KMS-11 (cell line): Measurements from ENCODE around the gene APOC1.

Experiments
- H2AFZ ChIP-seq: fragments of 200-600 bp; sonication (generic); 2 replicates; pipeline ENCODE4 v1.6.1; 2016; ENCODE audit warnings: antibody characterized with exemption, mixed run types, low read depth
- H3K27ac ChIP-seq: fragments of 200-600 bp; sonication (generic); 2 replicates; pipeline ENCODE4 v1.6.1; 2016; ENCODE audit warnings: mild to moderate bottlenecking, mixed run types
- H3K27me3 ChIP-seq: fragments of 200-600 bp; sonication (generic); 2 replicates; pipeline ENCODE4 v1.6.1; 2017; ENCODE audit warnings: mild to moderate bottlenecking, low read depth, mixed run types, moderate library complexity; ENCODE audit not compliant: insufficient read depth
- H3K36me3 ChIP-seq: fragments of 200-600 bp; sonication (generic); 2 replicates; pipeline ENCODE4 v1.6.1; 2017; ENCODE audit warnings: mild to moderate bottlenecking, mixed run types; ENCODE audit not compliant: insufficient read depth
- H3K4me1 ChIP-seq: fragments of 200-600 bp; sonication (generic); 2 replicates; pipeline ENCODE4 v1.6.1; 2016; ENCODE audit warnings: mild to moderate bottlenecking, low read depth, mixed run types; ENCODE audit not compliant: poor library complexity, severe bottlenecking
- H3K4me2 ChIP-seq: fragments of 200-600 bp; sonication (generic); 2 replicates; pipeline ENCODE4 v1.7.0; 2016; ENCODE audit warnings: mild to moderate bottlenecking, mixed run types
- H3K4me3 ChIP-seq: fragments of 200-600 bp; sonication (generic); IDR thresholded peaks from 2 replicates; pipeline ENCODE4 v1.6.1; 2017; ENCODE audit warnings: low read depth, low read length, mixed read lengths; ENCODE audit not compliant: insufficient read depth
- H3K79me2 ChIP-seq: fragments of 200-600 bp; sonication (generic); 2 replicates; pipeline ENCODE4 v1.6.1; 2016; ENCODE audit warnings: low read depth, mixed run types; ENCODE audit not compliant: insufficient read depth
- H3K9ac ChIP-seq: fragments of 200-600 bp; sonication (generic); 2 replicates; pipeline ENCODE4 v1.6.1; 2016; ENCODE audit warnings: mild to moderate bottlenecking, mixed run types
- H4K20me1 ChIP-seq: fragments of 200-600 bp; sonication (generic); 2 replicates; pipeline ENCODE4 v1.6.1; 2016; ENCODE audit warnings: mild to moderate bottlenecking, mixed run types; ENCODE audit not compliant: insufficient read depth
- TF ChIP-seq, protein P1 (sequence below): fragments of 200-600 bp; sonication (generic); conservative IDR thresholded peaks from 2 replicates; pipeline ENCODE4 v1.6.1; 2017; ENCODE audit warnings: low read depth, mild to moderate bottlenecking, antibody characterized with exemption, low read length, moderate library complexity, mixed read lengths

APOC1 gene

DNA sequence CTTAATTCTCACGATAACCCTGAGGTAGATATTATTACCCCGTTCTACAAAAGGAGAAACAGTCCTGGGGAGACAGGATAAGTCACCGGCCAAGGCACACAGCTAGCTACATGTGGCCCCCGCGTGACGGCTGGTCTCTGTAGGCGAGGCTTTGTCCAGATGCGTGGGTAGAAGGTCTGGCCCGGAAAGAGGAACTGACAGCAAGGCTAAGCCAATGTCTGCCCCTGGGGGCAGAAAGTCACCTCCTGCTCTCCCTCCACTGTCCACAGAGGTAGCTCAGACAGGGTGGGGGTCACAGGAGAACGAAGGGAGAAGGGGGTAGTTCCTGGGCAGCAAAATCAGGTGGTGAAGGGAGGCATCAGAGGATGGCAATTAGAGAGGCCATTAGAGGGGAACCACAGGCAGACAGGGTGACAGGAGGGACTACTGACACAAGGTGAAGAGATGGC lies 29.4 kb downstream of the APOC1 start:
- no peaks in the 10 kb centered on the region for H3K79me2 ChIP-seq
- no peak overlapping the region for H3K4me2 ChIP-seq
- H4K20me1 ChIP-seq = no peaks in the 10 kb centered on the region
- no peaks in the 10 kb centered on the region for H3K27me3 ChIP-seq
- no peak overlapping the region for H3K9ac ChIP-seq
- H3K27ac ChIP-seq = no peak overlapping the region
- TF ChIP-seq, protein P1, sequence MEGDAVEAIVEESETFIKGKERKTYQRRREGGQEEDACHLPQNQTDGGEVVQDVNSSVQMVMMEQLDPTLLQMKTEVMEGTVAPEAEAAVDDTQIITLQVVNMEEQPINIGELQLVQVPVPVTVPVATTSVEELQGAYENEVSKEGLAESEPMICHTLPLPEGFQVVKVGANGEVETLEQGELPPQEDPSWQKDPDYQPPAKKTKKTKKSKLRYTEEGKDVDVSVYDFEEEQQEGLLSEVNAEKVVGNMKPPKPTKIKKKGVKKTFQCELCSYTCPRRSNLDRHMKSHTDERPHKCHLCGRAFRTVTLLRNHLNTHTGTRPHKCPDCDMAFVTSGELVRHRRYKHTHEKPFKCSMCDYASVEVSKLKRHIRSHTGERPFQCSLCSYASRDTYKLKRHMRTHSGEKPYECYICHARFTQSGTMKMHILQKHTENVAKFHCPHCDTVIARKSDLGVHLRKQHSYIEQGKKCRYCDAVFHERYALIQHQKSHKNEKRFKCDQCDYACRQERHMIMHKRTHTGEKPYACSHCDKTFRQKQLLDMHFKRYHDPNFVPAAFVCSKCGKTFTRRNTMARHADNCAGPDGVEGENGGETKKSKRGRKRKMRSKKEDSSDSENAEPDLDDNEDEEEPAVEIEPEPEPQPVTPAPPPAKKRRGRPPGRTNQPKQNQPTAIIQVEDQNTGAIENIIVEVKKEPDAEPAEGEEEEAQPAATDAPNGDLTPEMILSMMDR = no peak
- H3K36me3 ChIP-seq = no peaks in the 10 kb centered on the region
- H3K4me3 ChIP-seq = no peak overlapping the region
- H2AFZ ChIP-seq = no peak overlapping the region
- no peaks in the 10 kb centered on the region for H3K4me1 ChIP-seq

DNA sequence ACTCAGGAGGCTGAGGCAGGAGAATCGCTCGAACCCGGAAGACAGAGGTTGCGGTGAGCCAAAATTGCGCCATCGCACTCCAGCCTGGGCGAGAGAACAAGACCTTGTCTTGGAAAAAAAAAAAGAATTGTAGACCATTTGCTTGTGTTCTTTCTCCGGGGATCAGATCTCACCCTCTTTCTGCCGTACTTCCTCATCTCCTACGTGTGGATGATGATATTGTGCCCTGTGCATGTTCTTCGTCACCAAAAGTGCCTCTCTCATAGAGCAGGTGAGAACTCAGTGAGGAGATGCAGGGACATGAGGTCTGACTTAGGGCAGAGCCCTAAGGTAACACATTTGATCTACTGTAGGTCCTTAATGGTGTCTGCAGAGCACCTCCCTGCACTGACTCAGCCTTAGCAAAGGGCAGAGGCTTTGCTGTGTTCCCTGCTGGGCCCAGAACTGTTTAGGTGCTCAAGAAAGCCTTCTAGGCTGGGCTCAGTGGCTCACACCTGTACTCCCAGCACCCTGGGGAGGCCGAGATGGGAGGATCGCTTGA lies 32.7 kb downstream of the APOC1 start:
- Histone ChIP-seq H3K4me3 (no peak overlapping the region), H3K27me3 (no peaks in the 10 kb centered on the region), H3K4me2 (no peak overlapping the region), H3K9ac (no peak overlapping the region), H3K27ac (no peak overlapping the region), H3K36me3 (no peaks in the 10 kb centered on the region), H3K4me1 (no peaks in the 10 kb centered on the region), H2AFZ (no peak overlapping the region), H3K79me2 (no peaks in the 10 kb centered on the region), H4K20me1 (no peaks in the 10 kb centered on the region)
- TF ChIP-seq, protein P1 = no peak

DNA sequence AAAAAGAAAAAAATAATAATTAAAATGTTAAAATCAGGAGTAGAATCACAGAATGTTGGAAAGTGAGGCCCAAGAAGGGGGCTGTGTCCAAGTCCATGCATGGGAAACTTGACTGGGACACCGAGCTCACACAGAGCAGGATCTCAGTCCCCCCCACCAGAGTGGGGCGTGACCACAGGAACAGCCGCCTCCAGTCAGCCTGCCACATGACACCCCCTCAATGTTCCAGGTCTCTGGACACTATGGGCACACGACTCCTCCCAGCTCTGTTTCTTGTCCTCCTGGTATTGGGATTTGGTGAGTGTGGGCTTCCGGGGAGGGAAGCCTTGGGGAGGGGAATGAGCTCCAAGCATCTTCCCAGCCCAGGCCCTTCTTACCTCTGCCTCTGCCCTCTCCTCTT lies 33.8 kb downstream of the APOC1 start:
- Histone ChIP-seq H3K4me1 (no peaks in the 10 kb centered on the region), H3K4me2 (no peak overlapping the region), H3K4me3 (no peak overlapping the region), H3K27ac (no peak overlapping the region), H3K9ac (no peak overlapping the region), H3K79me2 (no peaks in the 10 kb centered on the region), H3K27me3 (no peaks in the 10 kb centered on the region), H4K20me1 (no peaks in the 10 kb centered on the region), H2AFZ (no peak overlapping the region), H3K36me3 (no peaks in the 10 kb centered on the region)
- TF ChIP-seq, protein P1 = no peak

DNA sequence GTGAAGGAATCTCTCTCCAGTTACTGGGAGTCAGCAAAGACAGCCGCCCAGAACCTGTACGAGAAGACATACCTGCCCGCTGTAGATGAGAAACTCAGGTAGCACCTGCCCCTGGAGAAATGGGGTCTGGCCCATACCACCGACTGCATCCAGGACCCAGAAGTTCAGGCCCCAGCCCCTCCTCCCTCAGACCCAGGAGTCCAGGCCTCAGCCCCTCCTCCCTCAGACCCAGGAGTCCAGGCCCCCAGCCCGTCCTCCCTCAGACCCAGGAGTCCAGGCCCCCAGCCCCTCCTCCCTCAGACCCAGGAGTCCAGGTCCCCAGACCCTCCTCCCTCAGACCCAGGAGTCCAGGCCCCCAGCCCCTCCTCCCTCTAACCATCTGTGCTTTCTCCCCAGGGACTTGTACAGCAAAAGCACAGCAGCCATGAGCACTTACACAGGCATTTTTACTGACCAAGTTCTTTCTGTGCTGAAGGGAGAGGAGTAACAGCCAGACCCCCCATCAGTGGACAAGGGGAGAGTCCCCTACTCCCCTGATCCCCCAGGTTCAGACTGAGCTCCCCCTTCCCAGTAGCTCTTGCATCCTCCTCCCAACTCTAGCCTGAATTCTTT lies 34.5 kb downstream of the APOC1 start:
- H3K4me2 ChIP-seq = no peak overlapping the region
- TF ChIP-seq, protein P1 = no peak
- H4K20me1 ChIP-seq = no peaks in the 10 kb centered on the region
- no peak overlapping the region for H2AFZ ChIP-seq
- H3K9ac ChIP-seq = no peak overlapping the region
- no peaks in the 10 kb centered on the region for H3K79me2 ChIP-seq
- H3K4me3 ChIP-seq = no peak overlapping the region
- H3K27me3 ChIP-seq = no peaks in the 10 kb centered on the region
- no peaks in the 10 kb centered on the region for H3K36me3 ChIP-seq
- peaks cover 4% of the 10 kb centered on the region for H3K4me1 ChIP-seq
- H3K27ac ChIP-seq = no peak overlapping the region
